ENCODE results near the gene UGT1A7.

The UGT1A7 gene

DNA sequence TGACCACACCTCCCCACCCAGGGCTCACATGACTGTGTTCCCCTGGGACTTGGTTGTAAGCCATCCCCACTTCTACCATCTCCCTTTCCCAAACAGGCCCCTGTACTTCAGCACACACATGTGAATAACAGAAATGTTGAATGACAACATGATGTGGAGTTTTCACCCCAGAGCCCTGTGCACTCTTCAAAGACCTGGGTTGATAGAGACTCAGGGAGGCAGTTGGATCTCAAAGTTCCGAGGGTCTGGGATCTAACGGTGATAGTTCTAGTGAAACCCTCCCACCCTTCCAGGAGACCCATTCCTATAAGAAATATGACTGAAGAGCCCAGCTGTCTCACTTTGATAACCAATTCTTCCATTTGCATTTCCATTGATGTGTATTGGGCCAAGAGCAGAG is 96.3 kb downstream of the UGT1A7 start, which contains the start of gene MROH2A:
MROH2A (plus strand) TSS at position 301 of the 400 bp plus-strand sequence. CDS start 1,029 bp downstream, outside the sequence.
- DNase-seq (ENCODE audit: insufficient read length) (no peak), FAIRE-seq (no peak)
- TF ChIP-seq POLR2AphosphoS5 (IDR thresholded peaks at IDR 0.05; ENCODE audit: low read depth, low read length) = no peak
- TF ChIP-seq POLR2A (IDR thresholded peaks at IDR 0.05; ENCODE audit: low read depth, low read length) = no peak
- TF ChIP-seq TAF1 (IDR thresholded peaks at IDR 0.05; ENCODE audit: borderline replicate concordance, low read depth, low read length) = no peak

DNA sequence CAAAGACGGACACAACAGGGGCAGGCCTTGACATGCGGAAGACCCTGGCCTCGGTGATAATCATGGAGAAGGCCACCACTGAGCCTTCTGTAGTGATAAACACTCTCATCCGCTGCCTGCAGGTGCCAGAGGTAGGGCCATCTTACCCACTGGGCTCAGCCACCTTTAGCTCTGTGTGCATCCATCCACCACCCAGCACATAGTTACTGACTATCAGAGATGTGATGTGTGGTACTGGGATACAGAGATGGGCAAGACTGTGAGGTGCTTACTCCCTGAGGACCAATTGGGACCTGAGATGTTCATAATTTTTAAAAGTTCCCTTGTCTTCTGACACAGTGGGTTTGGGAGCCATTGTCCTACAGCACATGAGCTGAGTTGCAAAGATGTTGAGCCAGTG is 98.0 kb downstream of the UGT1A7 start:
- FAIRE-seq (no peak), DNase-seq (ENCODE audit: insufficient read length) (no peak)
- TF ChIP-seq TAF1 (IDR thresholded peaks at IDR 0.05; ENCODE audit: borderline replicate concordance, low read depth, low read length) (no peak), POLR2AphosphoS5 (IDR thresholded peaks at IDR 0.05; ENCODE audit: low read depth, low read length) (no peak), POLR2A (IDR thresholded peaks at IDR 0.05; ENCODE audit: low read depth, low read length) (no peak)

DNA sequence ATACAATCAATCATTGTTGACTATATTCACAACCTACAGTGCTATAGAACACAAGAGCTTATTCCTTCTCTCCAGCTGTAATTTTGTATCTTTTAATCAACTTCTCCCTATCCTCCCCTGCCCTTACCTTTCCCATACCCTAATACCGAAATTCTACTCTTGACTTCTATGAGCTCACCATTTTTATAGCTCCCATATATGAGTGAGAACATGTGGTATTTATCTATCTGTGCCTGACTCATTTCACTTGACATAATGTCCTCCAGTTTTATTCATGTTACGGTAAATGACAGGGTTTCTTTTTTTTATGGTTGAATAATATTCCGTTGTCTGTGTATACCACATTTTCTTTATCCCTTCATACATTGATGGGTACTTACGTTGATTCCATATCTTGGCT is 99.1 kb downstream of the UGT1A7 start:
- DNase-seq (ENCODE audit: insufficient read length) (no peak), FAIRE-seq (no peak)
- TF ChIP-seq POLR2AphosphoS5 (IDR thresholded peaks at IDR 0.05; ENCODE audit: low read depth, low read length) (no peak), TAF1 (IDR thresholded peaks at IDR 0.05; ENCODE audit: borderline replicate concordance, low read depth, low read length) (no peak), POLR2A (IDR thresholded peaks at IDR 0.05; ENCODE audit: low read depth, low read length) (no peak)

- DNase-seq (ENCODE audit: insufficient read length) (no peak), FAIRE-seq (no peak)
- TF ChIP-seq POLR2AphosphoS5 (IDR thresholded peaks at IDR 0.05; ENCODE audit: low read depth, low read length) (no peak), TAF1 (IDR thresholded peaks at IDR 0.05; ENCODE audit: borderline replicate concordance, low read depth, low read length) (no peak), POLR2A (IDR thresholded peaks at IDR 0.05; ENCODE audit: low read depth, low read length) (no peak)
Observed at GRCh38 chr2:233789554-233789953, 107.9 kb downstream of the UGT1A7 start.

GRCh38 chr2:233791151-233791882 is 109.6 kb downstream of the UGT1A7 start:
- no peak for TF ChIP-seq TAF1 (IDR thresholded peaks at IDR 0.05; ENCODE audit: borderline replicate concordance, low read depth, low read length)
- no peak for TF ChIP-seq POLR2A (IDR thresholded peaks at IDR 0.05; ENCODE audit: low read depth, low read length)
- TF ChIP-seq POLR2AphosphoS5 (IDR thresholded peaks at IDR 0.05; ENCODE audit: low read depth, low read length) = no peak
- DNase-seq (ENCODE audit: insufficient read length) = no peak
- no peak for FAIRE-seq

GRCh38 chr2:233791883-233792329 is 110.2 kb downstream of the UGT1A7 start:
- FAIRE-seq = no peak
- TF ChIP-seq POLR2AphosphoS5 (IDR thresholded peaks at IDR 0.05; ENCODE audit: low read depth, low read length) = no peak
- TF ChIP-seq POLR2A (IDR thresholded peaks at IDR 0.05; ENCODE audit: low read depth, low read length) = no peak
- DNase-seq (ENCODE audit: insufficient read length) = no peak

- DNase-seq (ENCODE audit: insufficient read length) (no peak), FAIRE-seq (no peak)
- TF ChIP-seq TAF1 (IDR thresholded peaks at IDR 0.05; ENCODE audit: borderline replicate concordance, low read depth, low read length) = no peak
- TF ChIP-seq POLR2A (IDR thresholded peaks at IDR 0.05; ENCODE audit: low read depth, low read length) = no peak
- TF ChIP-seq POLR2AphosphoS5 (IDR thresholded peaks at IDR 0.05; ENCODE audit: low read depth, low read length) = no peak
Observed at GRCh38 chr2:233792720-233793119, 111.0 kb downstream of the UGT1A7 start.

DNA sequence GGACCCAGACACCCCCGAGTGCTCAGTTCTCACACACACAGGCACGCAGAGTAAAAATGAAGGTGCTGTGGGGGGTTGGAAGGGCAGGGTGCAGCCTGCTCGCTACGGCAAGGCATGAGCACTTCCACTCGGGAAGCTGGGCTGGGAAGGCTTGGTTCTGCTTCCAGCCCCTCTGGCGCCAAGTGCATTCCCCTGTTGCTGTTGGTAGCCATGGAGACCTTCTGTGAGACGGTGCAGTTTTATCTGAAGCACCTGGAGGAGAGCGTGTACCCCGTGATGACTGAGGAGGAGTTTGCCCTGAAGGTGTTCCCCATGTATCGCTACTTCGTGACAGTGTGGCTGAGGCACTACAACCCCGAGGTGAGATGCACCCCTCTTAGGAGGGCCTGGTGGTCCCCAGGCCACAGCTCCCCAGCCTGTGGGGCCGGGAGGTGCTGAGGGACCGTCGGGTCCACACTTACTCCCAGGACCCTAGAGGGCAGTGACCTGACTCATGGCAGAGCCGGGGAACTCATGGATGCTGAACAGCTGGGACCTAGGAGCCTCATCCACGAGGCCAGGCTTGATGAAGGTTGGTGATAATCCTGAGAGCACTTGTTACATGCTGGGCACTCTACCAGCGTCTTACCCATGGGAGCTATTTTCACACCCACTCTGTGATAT is 111.9 kb downstream of the UGT1A7 start:
- no peak for TF ChIP-seq POLR2A (IDR thresholded peaks at IDR 0.05; ENCODE audit: low read depth, low read length)
- no peak for TF ChIP-seq TAF1 (IDR thresholded peaks at IDR 0.05; ENCODE audit: borderline replicate concordance, low read depth, low read length)
- TF ChIP-seq POLR2AphosphoS5 (IDR thresholded peaks at IDR 0.05; ENCODE audit: low read depth, low read length) = no peak
- no peak for DNase-seq (ENCODE audit: insufficient read length)
- no peak for FAIRE-seq

- no peak for TF ChIP-seq POLR2A (IDR thresholded peaks at IDR 0.05; ENCODE audit: low read depth, low read length)
- TF ChIP-seq TAF1 (IDR thresholded peaks at IDR 0.05; ENCODE audit: borderline replicate concordance, low read depth, low read length) = no peak
- no peak for TF ChIP-seq POLR2AphosphoS5 (IDR thresholded peaks at IDR 0.05; ENCODE audit: low read depth, low read length)
- no peak for FAIRE-seq
- DNase-seq (ENCODE audit: insufficient read length) = no peak
Observed at GRCh38 chr2:233794128-233794658, 112.5 kb downstream of the UGT1A7 start.

GRCh38 chr2:233795735-233796171 is 114.1 kb downstream of the UGT1A7 start:
- FAIRE-seq = no peak
- no peak for TF ChIP-seq TAF1 (IDR thresholded peaks at IDR 0.05; ENCODE audit: borderline replicate concordance, low read depth, low read length)
- no peak for TF ChIP-seq POLR2A (IDR thresholded peaks at IDR 0.05; ENCODE audit: low read depth, low read length)
- TF ChIP-seq POLR2AphosphoS5 (IDR thresholded peaks at IDR 0.05; ENCODE audit: low read depth, low read length) = no peak

DNA sequence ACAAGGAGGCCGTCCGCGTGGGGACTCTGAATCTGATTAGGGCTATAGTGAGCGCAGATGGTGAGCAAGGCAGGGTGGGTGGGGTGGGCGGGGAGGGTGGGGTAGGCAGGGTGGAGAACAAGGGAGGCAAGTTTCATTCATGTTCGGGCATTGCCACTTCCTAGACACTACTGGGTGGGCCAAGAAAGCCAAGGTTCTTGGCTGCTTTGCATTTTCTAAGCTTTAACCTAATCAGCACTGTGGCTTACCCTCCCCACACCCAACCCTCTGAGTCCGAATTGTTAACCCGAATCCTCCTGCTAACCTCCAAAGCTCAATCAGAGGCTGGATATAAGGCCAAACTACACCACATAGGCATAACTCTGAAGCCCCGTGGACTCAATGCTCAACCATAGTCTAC is 114.6 kb downstream of the UGT1A7 start:
- DNase-seq (ENCODE audit: insufficient read length) = no peak
- no peak for FAIRE-seq
- TF ChIP-seq POLR2AphosphoS5 (IDR thresholded peaks at IDR 0.05; ENCODE audit: low read depth, low read length) = no peak
- TF ChIP-seq TAF1 (IDR thresholded peaks at IDR 0.05; ENCODE audit: borderline replicate concordance, low read depth, low read length) = no peak
- no peak for TF ChIP-seq POLR2A (IDR thresholded peaks at IDR 0.05; ENCODE audit: low read depth, low read length)

More at GRCh38 chr2:233795735-233796171, 114.1 kb downstream of the UGT1A7 start:
- DNase-seq (ENCODE audit: insufficient read length) = no peak
